WERI-Rb-1 (cell line): Measurements from ENCODE around the gene RIPOR3.
A peak's percentile ranks its signal among the peaks of the same experiment; 100 is the strongest.
"Not testable (repeated sequence)": the region's sequence is repeated elsewhere in the genome, so short reads cannot be mapped to it uniquely, and the experiment has no call there.

Experiments used
- DNase-seq: peaks from one replicate; pipeline ENCODE4 v3.0.0-alpha.2; 2020
- H3K27ac ChIP-seq: fragments of 250-450 bp; sonication (Bioruptor Pico); 2 replicates; pipeline ENCODE4 v1.5.1; 2020; ENCODE audit warnings: mild to moderate bottlenecking, moderate library complexity
- H3K27me3 ChIP-seq: fragments of 250-450 bp; sonication (Bioruptor Pico); 2 replicates; pipeline ENCODE4 v1.5.1; 2021; ENCODE audit warnings: mild to moderate bottlenecking, low read depth, moderate library complexity; ENCODE audit not compliant: insufficient read depth, severe bottlenecking
- H3K36me3 ChIP-seq: fragments of 250-450 bp; sonication (Bioruptor Pico); 2 replicates; pipeline ENCODE4 v1.5.1; 2020; ENCODE audit warnings: mild to moderate bottlenecking, moderate library complexity
- H3K4me3 ChIP-seq: 2 replicates; pipeline ENCODE4 v1.5.1; 2011; ENCODE audit warnings: low read depth, mild to moderate bottlenecking, control low read depth, low read length
- H3K9me3 ChIP-seq: fragments of 250-450 bp; sonication (Bioruptor Pico); 2 replicates; pipeline ENCODE4 v1.5.1; 2021; ENCODE audit warnings: mild to moderate bottlenecking, moderate library complexity; ENCODE audit not compliant: severe bottlenecking
- CTCF ChIP-seq: IDR thresholded peaks from 2 replicates; pipeline ENCODE4 v1.5.1; 2011; ENCODE audit warnings: low read depth, mild to moderate bottlenecking, control low read depth, inconsistent platforms, low read length

Gene RIPOR3

GRCh38 chr20:50642288-50642803, 49.0 kb downstream of the RIPOR3 start:
- peak; percentile 88 for DNase-seq
- Histone ChIP-seq H3K9me3 (peaks cover 5% of the 10 kb centered on the region), H3K27ac (peak overlapping the region; percentile 65), H3K27me3 (no peaks in the 10 kb centered on the region), H3K4me3 (peak overlapping the region; percentile 18), H3K36me3 (no peaks in the 10 kb centered on the region)
- no peak for TF ChIP-seq CTCF

GRCh38 chr20:50641625-50642287, 49.6 kb downstream of the RIPOR3 start:
- not testable (repeated sequence) for H3K36me3 ChIP-seq, H3K27me3 ChIP-seq, H3K9me3 ChIP-seq
- Histone ChIP-seq H3K4me3 (peak overlapping the region; percentile 18), H3K27ac (peak overlapping the region; percentile 65)
- peak; percentile 15 for DNase-seq

GRCh38 chr20:50639971-50640711, 51.2 kb downstream of the RIPOR3 start:
- not testable (repeated sequence) for H3K36me3 ChIP-seq, H3K27me3 ChIP-seq, H3K27ac ChIP-seq, H3K9me3 ChIP-seq, H3K4me3 ChIP-seq, DNase-seq

- H3K4me3 ChIP-seq, H3K36me3 ChIP-seq, H3K27ac ChIP-seq, H3K9me3 ChIP-seq, DNase-seq, H3K27me3 ChIP-seq: not testable (repeated sequence)
These were observed 53.1 kb downstream of the RIPOR3 start for GRCh38 chr20:50638015-50638847.

GRCh38 chr20:50636601-50637540, 54.5 kb downstream of the RIPOR3 start:
- Histone ChIP-seq H3K27me3 (no peaks in the 10 kb centered on the region), H3K36me3 (no peaks in the 10 kb centered on the region), H3K9me3 (no peaks in the 10 kb centered on the region), H3K27ac (no peak overlapping the region), H3K4me3 (no peak overlapping the region)
- no peak for DNase-seq
- TF ChIP-seq CTCF: no peak

- peak; percentile 51 for DNase-seq
- H3K27ac ChIP-seq: no peak overlapping the region
These were observed 55.4 kb downstream of the RIPOR3 start for GRCh38 chr20:50635676-50636600.

More at GRCh38 chr20:50635676-50636600, 55.4 kb downstream of the RIPOR3 start:
- no peaks in the 10 kb centered on the region for H3K36me3 ChIP-seq
- no peaks in the 10 kb centered on the region for H3K9me3 ChIP-seq
- no peaks in the 10 kb centered on the region for H3K27me3 ChIP-seq
- TF ChIP-seq CTCF: peak; percentile 87
- no peak overlapping the region for H3K4me3 ChIP-seq
